ENCODE results near the gene ZNF322.

GRCh38 chr6:26598267-26598666 lies 61.3 kb downstream of the ZNF322 start:
- TF ChIP-seq CTCF (conservative IDR thresholded peaks at IDR 0.05) (no peak), ZFX (IDR thresholded peaks at IDR 0.05) (no peak)
